HG02588 (cell line): ENCODE data around the gene DOCK2.

Source experiments
- ATAC-seq: cut with Tn5 transposase; IDR thresholded peaks from one replicate; pipeline ENCODE4 v1.9.1; 2021; ENCODE audit warnings: mild to moderate bottlenecking, moderate library complexity; ENCODE audit not compliant: unreplicated experiment

DOCK2 gene

GRCh38 chr5:170109059-170110031 lies 472.3 kb downstream of the DOCK2 start:
- ATAC-seq = no peak

- no peak for ATAC-seq
Observed at GRCh38 chr5:170110403-170111087, 473.5 kb downstream of the DOCK2 start.

- no peak for ATAC-seq
Observed at GRCh38 chr5:170111088-170111785, 474.2 kb downstream of the DOCK2 start.

GRCh38 chr5:170112876-170113521 lies 475.9 kb downstream of the DOCK2 start:
- no peak for ATAC-seq

- no peak for ATAC-seq
Observed at GRCh38 chr5:170113522-170113900, 476.4 kb downstream of the DOCK2 start.

GRCh38 chr5:170114271-170114670 lies 477.2 kb downstream of the DOCK2 start:
- no peak for ATAC-seq

GRCh38 chr5:170115925-170116324 lies 478.9 kb downstream of the DOCK2 start:
- no peak for ATAC-seq

GRCh38 chr5:170117736-170118135 lies 480.7 kb downstream of the DOCK2 start:
- ATAC-seq = no peak

GRCh38 chr5:170120576-170120975 lies 483.5 kb downstream of the DOCK2 start:
- ATAC-seq = no peak

- ATAC-seq = no peak
Observed at GRCh38 chr5:170121321-170121720, 484.2 kb downstream of the DOCK2 start.

- no peak for ATAC-seq
Observed at GRCh38 chr5:170126061-170126460, 489.0 kb downstream of the DOCK2 start.

GRCh38 chr5:170126626-170127025 lies 489.6 kb downstream of the DOCK2 start:
- ATAC-seq = no peak

GRCh38 chr5:170131235-170131634 lies 494.2 kb downstream of the DOCK2 start:
- ATAC-seq = no peak

- no peak for ATAC-seq
Observed at GRCh38 chr5:170132269-170132975, 495.3 kb downstream of the DOCK2 start.
